Iris pigment epithelial cell (primary cell): Measurements from ENCODE around the gene LHX3.

Experiments used
- DNase-seq: peaks from one replicate; pipeline ENCODE4 v3.0.0-alpha.2; 2011; ENCODE audit warnings: low read depth

The LHX3 gene

DNA sequence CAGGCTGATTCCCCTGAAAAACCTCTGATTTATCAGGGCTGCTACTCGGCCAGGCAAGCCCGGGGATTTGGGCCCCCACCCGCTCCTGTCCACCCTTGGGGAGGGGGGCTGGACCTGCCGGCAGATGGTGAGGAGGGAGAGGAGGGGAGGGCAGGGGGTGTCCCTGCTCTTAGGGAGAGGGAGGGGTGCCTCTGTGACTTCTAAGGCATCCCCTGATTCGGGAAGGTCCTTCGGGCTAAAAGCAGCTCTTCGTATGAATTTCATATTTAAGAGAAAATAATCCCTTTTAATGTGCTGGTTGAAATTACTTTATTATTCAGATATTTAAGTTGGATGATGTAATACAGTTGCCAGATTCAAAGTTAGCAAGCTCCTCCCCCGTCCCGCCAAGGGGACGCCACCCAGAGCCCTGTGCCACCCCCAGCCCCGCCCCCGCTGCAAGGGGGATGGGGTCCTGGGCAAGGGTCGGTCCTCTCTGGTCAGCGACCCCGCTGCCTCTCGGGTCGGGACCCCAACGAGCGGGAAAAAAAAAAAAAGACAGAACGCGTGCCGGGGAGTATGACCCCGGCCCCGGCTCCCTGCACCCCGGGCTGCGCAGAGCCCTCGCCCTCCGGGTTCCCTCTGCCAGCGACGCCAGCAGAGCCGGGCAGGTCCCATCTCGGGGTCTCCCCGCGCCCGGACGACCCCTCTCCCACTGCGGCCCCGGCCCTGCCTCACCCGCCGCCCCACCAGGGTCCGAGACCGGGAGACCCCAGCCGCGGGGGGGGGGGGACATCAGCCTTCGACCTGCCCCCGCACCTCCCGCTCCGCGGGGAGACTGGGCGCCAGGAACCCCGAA, 12.4 kb downstream of the LHX3 start:
- no peak for DNase-seq

DNA sequence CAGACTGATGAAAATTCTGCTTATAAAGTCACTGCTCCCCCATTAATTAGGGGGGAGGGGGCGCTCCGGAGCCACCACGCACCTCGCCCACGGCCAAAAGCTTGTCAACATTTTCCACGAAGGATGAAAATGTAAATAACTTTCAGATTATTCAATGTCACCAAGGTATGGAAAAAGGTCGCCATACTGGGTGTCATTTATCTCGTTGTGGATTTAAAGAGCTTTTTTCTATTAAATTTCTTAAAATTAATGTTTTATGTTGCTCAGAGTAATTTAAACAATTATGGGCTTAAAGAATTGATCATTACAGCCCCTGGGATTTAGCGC, 13.0 kb downstream of the LHX3 start:
- no peak for DNase-seq

DNA sequence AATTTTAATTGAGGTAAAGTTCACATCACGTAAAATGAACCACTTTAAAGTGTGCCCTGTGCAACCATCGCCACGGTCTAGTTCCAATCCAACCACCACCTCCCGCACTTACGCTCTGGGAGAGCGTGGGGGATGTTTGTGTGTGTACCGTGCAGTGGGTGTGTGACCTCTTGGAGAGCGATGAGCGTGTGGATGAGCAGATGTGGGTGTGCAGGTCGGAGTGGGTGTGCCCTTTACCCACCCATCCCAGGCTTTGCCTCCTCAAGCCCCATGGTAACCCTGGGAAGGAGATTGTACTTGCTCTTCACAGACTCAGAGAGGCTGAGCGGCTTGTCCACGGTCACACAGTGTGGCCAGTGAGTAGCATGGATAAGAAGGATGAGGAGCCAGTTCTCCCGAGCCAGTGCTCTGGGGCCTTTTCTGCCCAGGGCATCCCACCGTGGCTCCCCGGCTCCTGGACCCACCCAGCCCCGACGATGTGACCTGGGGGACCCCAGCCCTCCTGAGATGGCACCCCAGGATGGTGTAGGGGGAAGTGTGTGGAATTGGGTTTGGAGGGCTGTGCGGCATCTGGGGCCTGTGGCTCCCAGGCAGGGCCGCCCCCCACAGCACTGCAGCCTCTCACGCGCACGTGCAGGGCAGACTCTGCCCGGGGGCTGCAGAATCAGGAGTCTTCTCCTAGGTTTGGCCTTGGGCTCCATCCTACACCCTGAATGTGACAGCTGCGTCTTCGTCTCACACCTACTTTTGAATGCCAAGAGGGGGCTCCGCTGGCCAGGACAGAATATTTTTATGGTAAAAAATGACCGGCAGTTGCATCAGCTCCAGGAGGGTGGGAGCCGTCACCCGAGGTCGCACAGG, 13.6 kb downstream of the LHX3 start:
- DNase-seq = no peak

DNA sequence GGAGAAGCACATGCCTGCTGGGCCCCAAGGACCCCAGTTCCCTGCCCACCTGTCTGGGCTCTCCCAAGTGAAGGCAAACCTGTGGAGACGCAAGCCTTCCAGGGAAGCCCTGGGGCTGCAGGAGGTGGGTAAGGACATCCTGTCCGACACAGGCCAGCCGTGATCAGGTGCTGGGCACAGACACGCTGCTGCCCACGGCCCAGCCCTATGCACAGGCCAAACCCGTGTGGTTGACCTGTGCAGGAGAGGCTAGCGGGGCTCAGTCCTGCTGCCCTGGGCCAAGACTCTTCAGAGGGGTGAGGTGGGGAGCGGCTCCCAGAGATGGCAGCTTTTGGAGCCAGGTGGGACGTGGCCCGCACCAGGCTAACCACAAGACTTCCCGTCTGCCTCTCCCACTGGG, 14.3 kb downstream of the LHX3 start:
- no peak for DNase-seq

DNA sequence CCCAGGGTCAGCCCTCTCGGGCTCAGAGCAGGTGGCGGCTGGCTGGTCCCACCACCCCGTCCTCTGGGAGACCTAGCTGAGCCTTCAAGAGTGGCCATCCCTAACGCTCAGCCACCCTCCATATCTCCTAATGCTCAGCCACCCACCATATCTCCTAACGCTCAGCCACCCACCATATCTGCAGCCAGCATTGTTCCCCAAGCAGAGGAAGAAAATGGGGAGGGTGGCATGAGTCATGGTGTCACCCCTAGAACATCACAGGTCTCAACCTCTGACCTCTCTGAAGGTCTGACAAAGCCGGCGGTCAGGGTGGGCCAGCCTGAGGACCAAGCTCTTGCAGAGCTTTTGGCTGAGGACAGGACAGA, 14.7 kb downstream of the LHX3 start:
- no peak for DNase-seq

DNA sequence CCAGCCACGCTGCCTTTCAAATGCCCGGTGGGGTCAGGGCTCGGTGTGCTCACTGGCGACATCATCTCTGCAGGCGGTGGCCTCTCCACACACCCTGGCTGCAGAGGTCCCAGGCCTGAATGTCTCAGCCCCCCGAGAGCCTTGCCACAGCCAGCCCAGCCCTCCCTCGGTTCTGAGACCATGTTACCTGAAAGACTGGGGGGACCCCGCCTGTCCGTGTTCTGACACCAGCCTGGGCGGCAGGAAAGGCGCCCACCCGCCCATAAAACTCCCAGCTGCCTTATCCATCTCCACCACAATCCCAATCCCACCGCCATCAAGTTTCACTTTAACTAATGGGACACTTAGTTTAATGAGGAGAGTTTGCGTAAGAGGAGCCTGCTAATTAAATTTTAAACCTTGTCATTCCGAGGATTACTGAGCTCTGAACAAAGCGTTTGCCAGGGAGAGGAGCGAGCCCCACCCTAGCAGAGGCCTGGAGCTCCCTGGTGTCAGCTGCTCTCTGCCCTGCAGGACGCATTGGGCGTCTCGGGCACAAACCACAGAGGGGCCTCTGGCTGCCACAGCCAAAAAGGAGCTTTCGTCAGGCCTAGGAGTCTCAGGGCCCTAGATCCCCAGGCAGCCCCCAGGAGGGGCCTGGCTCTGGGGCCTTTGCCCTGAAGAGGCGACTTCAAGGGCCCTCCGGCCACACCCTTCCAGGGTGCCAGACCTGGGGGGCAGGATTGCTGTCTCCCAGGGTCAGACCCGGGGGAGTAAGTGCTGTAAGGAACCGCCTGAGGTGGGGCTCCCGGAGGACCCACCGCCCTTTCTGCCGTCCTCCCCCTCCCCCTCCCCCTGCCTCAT, 15.3 kb downstream of the LHX3 start:
- DNase-seq = no peak

DNA sequence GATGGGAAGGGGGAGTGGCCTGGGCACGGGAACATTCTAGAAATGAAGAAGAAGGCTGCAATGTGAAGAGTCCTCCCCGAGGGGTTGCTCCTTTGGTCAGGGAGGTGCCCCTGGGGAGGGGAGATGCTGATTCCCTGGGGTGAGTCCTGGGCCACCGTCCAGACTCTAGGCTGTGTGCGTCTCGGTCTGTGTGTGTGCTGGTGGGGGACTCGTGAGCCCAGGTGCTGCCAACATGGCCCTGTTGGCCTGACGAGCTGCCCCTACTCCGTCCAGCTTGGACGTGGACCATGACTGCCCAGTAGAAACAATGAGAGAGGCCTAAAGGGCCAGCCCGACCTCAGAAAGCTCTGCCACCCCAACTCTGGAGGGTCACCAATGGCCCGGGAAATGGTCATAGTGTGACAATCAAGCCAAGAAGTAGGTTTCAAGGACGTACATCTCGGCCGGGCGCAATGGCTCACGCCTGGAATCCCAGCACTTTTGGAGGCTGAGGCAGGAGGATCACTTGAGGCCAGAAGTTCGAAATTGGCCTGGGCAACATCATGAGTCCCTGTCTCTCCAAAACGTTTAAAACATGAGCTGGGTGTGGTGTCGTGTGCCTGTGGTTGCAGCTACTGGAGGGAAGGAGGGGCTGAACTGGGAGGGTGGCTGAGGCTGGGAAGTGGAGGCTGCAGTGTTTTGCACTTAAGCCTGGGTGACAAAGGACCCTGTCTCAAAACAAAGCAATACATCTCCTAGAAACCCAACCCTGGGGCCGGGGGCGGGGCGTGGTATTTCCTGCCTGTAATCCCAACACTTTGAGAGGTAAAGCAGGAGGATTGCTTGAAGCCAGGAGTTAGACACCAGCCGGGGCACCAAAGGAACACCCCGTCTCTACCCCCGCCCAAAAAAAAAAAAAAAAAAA, 17.0 kb downstream of the LHX3 start:
- no peak for DNase-seq

DNA sequence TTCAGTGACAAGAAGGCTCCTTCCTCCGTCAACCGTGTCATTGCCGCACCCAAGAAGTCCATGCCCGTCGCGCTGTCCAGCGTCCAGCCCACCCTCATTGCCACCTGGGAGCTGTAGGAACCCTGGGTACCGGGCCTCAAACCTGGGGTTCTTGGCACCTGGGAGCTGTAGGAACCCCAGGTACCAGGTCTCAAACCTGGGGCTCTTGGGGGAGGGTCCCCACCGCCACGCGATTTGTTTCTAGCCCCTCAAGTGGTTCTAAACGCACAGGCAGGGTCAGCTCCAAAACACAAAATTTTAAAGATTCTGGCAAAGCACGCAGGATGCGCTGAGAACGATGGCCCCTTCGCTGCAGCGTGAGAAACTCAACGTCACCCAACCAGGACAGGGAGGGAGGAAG, 17.7 kb downstream of the LHX3 start:
- DNase-seq = no peak

DNA sequence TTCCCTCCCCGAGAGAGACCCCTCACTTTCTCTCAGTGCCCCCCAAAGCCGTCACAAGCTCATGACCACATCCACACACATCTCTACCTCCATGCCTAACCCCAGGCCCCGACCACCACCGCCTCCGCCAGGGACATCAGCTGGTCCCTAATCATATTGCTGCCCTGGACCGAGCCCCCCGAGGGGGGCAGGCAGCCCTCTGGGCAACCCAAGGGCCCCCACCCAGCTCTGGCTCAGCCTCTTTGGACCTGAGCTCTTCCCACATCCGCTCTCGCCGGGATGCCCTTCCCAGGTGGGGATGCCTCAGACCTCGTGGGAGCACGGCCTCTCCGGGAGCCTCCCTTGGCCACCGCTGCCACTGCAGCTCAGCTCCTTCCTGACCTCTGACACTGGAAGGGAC, 18.5 kb downstream of the LHX3 start:
- no peak for DNase-seq

DNA sequence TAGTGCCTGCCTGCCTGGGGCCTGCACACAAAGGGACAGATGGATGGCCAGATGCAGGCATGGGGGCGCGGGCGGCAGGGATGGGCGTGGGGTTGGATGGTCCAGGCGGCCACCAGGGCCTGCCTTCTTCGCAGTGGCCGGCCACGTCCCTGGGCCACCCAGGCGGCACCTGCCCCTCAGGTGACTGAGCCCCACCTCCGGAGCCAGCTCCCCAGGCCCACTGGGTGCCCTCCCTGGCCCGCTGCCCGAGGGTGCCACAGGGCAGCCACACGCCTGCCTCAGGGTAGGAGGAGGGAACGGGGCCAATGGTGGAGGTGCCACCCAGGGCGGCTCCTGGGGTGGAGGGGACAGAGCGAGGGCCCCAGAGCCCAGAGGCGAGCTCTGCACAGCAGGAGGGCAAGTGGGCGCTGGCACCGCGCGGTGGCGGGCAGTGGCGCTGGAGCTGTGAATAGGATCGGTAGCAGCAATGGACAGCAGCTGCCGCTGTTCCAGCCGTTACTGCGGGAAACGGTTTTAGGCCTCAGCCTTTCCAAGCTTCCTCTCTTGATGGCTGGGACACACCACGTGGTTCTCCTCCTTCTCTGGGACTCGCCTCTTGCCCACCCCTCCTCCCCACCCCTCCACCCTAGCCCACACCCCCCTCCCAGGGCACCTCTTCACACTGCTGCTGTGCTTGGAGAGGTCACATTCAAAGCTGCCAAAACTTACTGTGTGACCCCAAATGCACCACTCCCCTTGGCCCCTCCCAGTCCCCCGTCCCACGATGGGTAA, 19.1 kb downstream of the LHX3 start:
- no peak for DNase-seq

DNA sequence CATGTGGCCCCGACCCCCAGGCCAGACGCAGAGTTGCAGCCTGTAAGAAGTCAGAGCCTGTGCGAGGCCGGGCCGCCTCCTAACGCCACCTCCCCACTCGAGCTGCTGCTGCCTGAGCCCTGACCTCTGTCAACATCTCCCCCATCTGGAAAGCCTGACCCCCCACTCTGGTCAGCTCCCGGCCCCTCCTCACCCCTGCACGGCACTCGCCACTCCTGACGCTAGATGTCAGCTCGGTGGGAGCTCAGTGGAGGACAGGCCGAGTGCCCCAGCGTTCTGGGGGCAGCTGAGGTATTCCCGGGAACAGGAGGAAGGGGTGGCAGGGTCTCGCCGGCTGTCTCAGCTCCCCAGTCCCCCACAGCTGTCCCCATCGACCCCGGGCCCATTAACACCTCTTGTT, 19.9 kb downstream of the LHX3 start:
- no peak for DNase-seq

DNA sequence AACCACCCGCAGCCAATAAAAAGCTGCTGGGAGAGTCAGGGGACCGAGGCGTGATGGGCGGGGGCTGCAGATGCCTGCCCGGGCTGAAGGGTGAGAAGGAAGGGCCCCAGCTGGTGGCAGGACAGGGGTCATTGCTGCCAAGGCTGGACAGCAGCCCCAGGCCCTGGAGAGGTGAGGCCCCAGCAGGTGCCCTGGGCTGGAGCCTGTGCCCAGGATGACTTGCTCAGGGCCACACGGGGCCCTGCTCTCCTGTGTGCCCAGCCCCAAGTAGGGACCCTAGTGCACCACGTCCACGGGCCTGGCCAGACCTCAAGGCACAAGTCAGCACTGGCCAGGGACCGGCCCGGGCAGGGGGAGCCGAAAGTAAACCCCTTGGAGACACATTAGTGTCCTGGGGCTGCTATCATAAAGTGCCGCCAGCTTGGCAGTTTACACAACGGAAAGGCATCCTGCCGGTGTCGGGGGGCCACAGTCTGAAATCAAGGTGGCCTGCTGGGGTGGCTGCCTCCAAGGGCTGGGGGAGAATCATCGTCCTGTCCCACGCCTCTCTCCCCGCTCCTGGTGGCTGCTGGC, 22.0 kb downstream of the LHX3 start:
- DNase-seq = no peak

DNA sequence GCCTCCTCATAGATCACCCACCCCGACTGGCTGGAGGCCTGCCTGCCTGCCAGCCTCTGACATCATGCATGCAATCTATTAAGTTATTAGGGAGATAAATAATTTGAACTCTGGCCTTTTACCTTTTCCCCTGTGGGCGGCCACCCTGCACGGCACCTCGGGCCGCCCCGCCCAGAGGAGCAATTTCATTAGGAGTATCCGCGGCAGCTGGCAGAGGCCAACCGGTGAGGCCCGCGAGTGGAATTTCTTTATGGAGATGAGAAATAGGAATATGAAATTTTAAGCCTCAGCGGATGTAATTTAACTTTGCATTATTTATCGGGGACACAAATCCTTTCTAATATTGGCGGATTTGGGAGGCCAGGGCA, 22.5 kb downstream of the LHX3 start:
- DNase-seq = no peak

DNA sequence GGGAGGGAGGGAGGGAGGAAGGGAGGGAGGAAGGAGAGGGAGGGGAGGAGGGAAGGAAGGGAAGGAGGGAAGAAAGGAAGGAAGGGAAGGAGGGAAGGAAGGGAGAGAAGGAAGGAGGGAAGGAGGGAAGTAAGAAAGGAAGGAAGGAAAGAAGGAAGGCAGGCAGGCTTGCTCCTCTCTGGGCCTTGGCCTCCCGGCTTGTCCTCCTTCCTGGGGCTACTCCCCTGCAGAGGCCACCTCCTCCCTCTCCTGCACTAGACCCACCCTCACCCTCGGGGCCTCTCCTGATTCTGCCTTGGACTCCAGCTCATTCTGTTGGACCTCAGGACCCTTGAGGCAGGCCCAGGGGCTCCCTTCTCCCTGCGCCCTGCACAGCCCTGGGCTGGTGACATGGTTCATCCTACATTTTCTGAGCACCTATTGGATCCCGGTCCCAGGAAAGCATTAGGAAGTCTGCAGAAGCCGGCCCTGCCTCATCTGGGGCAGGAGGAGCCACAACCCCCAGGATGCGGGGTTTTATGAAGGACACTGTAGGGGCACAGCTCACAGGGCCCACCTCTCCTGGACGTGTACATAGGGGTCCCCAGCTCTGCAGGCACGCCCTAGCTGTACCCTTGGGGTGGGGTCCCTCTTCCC, 23.0 kb downstream of the LHX3 start:
- DNase-seq = no peak

DNA sequence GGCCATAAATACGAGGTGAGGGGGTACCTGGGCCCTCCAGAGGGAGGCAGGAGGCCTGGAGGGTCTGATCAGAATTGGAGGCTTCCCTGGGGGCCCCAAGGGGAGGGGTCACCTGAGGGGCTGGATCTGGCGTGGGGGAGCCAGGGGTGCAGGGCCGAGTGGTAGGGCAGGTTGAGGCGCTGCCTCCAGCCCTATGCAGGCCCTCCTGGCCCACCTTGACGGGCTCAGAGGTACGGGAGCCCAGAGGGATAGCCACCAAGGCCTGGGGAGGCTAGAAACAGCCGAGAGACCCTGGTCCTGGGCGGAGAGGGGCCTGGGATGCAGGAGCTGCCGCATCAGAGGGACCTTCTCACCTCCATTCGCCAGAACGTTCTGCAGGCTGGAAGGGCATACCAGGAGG, 24.3 kb downstream of the LHX3 start:
- DNase-seq = no peak

DNA sequence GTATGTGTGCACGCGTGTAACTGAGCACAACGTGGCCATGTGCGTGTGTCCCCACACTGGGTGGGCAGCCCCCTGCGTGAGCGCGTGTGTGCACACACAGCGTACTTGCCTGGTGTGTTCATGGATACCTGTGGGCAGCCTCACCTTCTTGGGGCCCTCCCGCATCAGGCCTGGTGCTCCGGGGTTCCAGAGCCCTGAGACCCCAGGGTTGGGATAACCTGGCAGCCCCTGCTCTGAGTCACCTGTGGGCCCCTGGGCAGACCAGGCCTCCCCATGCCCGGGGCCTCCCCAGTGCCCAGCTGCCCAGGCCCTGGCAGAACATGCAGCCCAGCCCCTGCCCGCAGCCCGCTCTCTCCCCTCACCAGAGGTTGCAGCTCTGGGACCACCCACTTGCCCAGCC, 25.2 kb downstream of the LHX3 start:
- DNase-seq = no peak

DNA sequence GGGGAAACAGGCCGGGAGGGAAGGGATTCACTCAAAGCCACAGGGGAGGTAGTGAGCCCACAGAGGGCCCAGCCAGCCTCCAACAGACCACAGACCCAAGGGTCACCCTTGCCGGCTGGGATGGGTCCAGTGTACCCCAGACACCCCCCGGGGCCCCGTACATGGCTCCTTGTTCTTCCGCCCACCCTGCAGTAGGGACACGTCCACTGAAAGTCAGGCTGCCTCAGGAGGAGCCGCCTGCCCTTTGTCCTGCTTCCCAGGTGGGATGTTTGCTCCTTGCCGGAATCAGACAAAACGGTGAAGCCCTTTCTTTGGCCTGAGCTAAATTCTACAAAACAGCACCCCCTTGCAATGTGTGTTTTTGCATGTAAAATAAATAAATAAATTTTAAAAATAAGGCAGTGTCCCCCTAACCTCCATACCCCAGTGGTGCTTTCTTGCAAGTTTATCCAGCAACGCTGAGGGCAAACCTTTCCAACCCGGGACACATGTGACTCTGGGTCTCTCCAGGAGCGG, 25.8 kb downstream of the LHX3 start:
- no peak for DNase-seq

DNA sequence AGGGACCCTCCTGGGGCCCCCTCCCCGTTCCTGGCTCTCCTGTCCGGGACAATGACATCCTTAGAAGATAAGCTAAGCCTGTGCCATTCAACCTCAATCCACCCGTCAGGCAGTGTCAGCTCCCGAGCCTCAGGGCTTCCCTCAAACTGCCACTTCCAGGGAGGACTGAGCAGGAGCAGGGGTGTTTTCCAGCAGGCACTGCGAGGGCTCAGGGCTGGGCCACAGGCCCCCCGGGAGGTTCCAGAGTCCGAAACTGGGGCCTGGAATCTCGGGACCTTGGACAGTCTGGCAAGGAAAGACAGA, 26.2 kb downstream of the LHX3 start:
- no peak for DNase-seq

DNA sequence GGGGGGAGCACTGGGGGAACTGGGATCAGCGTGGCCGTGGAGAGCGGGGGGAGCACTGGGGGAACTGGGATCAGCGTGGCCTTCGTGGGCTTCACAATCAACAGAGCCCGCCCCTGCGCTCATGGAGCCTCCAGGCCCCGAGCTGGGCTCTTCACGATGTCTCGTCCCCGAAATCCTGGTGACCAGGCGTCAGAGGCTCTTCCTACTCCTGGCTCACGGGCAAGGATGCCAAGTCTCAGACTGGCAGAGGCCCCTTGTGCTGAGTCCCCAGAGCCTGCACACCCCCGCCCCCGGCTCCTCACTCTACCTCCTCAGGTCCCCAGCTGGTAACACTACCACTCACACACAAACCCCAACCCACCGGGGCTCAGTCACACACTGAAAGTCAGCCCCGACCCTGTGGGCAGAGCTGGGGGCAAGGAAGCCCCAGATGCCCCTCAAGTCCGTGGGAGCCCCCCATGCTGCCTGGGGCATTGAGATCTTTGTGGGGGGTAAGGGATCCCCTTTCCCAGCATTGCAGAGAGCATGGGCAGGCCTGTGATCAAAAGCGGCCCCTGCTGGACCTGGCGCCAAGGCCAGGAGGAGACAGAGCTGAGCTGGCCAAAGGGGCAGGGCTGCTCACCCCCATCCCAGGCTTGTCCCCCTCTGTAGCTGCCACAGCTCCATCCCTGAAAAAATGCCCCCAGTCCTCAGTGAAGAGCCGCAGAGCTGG, 26.7 kb downstream of the LHX3 start:
- no peak for DNase-seq
